HG03039 (cell line): Measurements from ENCODE around the gene ACSF2.
"Not testable (repeated sequence)": the region's sequence is repeated elsewhere in the genome, so short reads cannot be mapped to it uniquely, and the experiment has no call there.

Experiments used
- ATAC-seq: cut with Tn5 transposase; IDR thresholded peaks from one replicate; pipeline ENCODE4 v1.9.1; 2021; ENCODE audit warnings: mild to moderate bottlenecking, moderate library complexity; ENCODE audit not compliant: unreplicated experiment

The ACSF2 gene, protein sequence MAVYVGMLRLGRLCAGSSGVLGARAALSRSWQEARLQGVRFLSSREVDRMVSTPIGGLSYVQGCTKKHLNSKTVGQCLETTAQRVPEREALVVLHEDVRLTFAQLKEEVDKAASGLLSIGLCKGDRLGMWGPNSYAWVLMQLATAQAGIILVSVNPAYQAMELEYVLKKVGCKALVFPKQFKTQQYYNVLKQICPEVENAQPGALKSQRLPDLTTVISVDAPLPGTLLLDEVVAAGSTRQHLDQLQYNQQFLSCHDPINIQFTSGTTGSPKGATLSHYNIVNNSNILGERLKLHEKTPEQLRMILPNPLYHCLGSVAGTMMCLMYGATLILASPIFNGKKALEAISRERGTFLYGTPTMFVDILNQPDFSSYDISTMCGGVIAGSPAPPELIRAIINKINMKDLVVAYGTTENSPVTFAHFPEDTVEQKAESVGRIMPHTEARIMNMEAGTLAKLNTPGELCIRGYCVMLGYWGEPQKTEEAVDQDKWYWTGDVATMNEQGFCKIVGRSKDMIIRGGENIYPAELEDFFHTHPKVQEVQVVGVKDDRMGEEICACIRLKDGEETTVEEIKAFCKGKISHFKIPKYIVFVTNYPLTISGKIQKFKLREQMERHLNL

DNA sequence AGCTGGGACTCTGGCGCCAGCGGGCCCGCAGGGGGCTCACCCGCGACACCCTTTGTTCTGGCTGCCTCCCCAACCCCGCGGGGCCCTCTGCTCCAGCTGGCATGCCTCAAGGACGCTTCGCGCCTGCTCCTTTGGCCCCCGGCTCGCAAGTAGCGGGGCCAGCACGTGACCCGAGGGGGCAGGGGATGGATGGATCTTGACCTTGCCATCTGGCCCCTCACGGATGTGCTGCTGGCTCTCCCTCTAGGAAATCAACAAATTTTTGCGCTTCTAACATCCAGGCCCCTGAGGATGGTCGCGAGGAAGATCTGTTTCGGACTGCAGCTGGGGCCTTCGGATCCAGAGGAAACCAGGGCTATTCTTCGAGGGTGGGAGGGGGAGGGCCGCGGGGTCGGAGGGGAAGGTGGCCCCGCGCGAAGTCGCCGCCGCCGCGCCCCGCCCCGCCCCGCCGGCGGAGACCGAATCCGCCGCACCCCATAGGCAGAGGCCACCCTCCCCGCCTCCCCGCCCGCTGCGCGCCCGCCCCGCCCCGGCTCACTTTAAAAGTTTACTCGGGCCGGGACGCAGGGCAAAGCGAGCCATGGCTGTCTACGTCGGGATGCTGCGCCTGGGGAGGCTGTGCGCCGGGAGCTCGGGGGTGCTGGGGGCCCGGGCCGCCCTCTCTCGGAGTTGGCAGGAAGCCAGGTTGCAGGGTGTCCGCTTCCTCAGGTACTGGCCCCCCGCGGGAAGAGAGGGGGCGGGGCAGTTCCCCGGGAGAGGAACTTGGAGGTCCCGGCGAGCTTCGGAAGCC is at the start of gene ACSF2:
TSS of gene ACSF2 (plus strand) at position 537 of the 790 bp plus-strand sequence. CDS start at position 581, 44 bp downstream.
- no peak for ATAC-seq

DNA sequence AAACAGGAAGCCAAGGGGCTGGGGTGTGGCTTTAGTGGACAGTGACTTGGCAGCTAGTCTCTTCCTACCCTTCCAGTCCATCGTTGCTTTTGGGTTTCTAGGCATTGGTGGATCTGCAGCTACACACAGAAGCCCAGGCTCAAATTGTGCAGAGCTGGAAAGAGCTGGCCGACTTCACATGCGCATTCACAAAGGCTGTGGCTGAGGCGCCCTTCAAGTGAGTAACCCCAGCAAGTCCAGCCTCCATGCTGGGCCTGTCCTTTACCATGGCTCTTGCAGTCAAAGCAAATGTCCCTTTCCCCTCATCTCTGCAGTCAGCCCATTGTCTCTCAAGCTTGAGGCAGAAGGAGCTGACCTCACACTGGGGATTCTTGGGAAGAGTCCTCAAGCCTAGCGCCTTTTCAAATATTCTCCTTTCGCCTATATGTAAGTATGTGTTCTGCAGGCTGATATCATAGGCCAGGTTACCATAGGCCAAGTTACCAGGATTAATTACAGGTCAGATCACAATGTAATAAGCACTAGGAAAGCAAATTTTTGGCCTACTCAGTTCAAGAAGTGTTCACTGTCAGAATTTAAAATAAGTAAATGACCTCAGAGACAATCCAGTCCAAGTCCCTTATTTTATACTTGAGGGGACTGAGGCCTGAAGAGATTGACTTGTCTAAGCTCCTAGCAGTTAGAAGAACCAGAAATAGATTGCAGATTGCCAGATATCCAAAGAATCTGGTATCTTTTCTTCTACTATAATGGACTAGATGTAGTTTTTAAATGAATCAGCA is 46.5 kb upstream of the ACSF2 start:
- ATAC-seq, result no peak

DNA sequence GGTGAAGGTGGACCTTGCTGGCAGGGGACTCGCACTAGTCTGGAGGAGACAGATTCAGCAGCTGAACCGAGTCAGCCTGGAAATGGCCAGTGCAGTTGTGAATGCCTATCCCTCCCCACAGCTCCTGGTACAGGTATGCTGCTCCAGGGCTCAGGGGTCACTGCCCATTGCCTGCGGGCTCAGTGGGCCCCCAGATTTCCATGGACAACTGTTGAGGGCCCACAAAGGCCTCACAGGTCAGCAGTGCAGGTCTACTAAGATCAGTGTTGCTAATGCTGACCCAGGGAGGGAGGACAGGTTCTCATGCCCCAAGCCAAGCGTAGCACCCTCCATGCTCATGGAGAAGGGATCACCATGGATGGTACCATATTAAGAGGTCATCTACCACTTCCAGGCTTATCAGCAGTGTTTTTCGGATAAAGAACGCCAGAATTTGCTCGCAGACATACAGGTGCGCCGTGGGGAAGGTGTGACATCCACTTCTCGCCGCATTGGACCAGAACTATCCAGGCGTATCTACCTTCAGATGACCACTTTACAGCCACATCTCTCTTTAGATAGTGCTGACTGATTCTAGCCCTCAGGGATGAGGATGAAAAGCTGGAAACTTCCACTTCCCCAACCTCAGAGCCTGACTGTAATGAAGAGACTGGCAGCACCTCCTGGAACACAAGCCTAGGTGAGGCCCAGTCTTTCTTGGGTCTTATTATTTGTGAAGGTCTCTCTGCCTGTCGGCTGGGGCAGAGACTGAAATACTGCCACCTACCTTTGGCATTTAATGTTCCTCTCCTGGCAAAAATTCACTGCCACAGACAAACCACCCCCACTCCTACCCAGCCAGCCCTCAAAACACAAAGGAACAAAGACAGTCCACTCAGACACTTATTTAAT is 45.4 kb upstream of the ACSF2 start:
- ATAC-seq, result no peak

DNA sequence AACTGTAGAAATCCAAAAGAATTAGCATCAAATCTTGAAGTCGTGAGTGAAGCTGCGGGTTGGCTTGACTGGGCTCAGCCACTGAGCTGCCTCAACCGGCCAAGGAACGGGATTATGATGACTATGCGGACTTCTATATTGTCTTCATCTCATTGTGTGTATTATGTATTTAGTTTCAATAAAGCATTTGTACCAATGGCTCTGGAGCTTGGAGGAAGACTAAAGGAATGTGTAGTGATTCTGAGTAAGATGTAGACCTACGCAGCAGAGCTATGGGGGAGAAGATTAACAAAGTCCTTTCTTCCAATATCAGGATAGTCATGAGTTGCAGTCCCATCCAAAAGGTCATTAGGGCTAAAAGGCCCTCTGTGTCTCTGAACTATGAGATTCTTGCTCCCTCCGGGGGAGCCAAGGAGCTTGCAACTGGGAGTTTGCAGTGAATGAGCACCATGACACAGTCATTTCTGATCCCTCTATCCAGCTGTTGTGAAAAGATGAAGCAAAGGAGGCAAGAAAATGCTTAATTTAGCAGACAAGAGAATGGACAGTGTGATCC is 44.7 kb upstream of the ACSF2 start:
- ATAC-seq, result no peak

DNA sequence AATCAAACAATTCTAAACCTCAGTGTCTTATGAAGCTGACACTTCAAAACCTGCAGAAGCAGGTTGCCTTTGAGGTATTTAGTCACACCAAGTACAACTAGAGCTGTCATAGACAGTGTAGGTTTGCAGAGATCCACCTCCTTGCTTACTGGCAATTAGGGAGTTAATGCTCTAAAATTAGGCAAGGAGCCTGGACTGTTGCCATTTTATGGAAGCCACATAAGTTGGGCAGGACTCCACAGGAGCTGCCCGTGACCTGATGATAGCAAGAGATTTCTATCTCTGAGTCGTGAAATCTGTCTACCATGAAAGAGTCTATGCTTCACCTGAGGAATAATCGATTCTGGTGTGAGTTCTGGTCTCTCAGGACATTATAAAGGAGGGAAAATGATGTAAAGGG is 44.1 kb upstream of the ACSF2 start:
- ATAC-seq, result no peak

DNA sequence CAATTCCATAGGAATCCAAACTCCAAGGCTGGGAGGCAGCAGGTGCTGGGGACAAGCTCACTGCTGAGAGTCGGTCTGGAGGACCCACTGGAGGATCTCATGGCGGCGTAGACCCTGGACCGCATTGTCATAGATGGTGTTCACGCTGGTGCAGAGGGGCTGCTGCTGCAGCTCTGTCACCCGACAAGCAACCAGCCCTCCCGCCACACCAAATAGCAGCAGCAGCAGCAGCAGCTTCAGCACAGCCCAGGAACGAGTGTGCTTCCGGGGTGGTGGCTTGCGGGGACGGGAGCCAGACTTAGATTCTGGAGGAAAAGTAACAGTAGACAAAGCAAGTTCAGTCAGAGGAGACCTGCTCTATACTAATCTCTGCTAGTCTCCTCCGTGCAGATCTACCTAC is 43.1 kb upstream of the ACSF2 start:
- ATAC-seq, result no peak

DNA sequence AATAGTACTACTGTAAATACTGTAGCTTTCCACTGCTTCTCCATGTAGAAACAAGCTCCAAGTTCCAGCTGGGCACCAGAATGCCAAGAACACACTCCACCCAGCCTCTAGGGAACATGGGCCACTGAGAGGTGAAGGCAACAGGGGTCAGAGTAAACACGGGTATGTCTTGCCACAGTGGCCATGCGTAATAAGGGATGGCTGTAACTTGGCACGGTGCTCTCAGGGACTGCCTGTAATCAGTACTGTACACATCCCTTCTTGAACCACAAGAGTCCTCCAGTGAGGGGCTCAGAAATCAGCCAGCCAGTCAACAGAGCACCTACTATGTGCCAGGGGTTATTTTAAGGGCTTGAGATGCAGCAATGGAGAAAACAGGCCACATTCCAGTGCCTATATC is 39.5 kb upstream of the ACSF2 start:
- no peak for ATAC-seq

DNA sequence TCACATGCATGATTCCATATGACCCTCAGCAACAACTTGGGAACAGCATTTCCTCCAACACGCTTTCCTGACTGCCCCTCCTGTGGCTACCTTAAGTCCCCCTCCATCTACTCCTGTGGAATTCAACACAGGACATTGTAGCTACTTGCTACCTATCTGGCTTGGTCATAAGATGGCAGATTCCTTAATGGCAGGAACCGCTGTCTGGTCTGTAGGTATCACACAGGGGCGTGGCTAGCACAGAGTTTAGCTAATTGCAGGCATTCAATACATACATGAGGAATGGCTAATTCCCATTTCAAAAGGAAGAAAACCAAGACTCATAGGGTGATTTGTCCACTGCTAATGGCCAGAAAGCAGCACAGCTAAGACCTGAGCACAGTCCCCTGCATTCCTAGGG is 37.3 kb upstream of the ACSF2 start:
- no peak for ATAC-seq

DNA sequence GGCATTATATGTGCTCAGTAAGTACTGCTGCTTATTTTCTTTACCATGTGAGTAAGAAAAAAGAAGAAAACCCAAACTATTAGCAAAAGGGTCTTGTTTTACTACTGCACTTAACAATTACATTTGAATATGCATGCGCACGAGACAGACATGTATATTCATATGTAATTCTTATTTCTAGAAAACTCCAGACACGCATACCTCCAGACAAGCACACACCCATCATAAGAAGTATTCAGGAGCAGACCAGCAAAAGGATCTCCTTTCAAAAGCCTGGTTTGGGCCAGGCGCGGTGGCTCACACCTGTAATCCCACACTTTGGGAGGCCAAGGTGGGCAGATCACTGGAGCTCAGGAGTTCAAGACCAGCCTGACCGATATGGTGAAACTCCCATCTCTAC is 36.5 kb upstream of the ACSF2 start:
- ATAC-seq, result no peak

DNA sequence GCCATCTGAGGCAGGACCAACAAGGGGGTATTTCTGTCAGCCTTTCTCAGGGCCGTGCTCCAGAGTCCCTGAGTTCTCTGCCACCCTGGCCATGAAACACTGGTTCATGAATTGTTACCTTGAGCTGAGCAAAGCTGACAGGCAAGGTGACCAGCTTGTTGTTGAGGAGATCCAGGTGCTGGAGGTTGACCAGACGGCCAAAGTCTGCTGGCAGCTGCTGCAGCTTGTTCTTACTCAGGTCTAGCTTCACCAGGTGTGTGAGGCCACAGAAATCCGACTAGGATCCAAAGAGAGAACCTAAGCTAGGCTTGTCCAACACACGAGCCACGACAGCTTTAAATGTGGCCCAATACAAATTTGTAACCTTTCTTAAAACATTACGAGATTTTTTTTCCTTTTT is 33.4 kb upstream of the ACSF2 start:
- no peak for ATAC-seq

DNA sequence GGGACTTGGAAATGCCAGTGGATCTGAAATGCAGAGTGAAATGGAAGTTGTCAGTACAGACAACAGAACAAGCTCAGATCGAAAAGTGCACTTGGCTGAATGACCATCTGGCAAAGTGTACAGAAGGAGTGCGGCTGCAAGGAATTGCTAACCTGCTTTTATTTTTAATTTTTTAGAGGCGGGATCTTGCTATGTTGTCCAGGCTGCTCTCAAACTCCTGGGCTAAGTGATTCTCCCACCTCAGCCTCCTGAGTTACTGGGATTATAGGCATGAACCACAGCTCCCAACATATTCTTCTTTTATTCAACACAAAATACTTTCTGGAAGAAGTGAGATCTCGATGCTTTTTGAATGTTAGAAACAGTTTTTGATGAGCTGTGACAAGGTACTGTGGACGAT is 32.3 kb upstream of the ACSF2 start:
- no peak for ATAC-seq

DNA sequence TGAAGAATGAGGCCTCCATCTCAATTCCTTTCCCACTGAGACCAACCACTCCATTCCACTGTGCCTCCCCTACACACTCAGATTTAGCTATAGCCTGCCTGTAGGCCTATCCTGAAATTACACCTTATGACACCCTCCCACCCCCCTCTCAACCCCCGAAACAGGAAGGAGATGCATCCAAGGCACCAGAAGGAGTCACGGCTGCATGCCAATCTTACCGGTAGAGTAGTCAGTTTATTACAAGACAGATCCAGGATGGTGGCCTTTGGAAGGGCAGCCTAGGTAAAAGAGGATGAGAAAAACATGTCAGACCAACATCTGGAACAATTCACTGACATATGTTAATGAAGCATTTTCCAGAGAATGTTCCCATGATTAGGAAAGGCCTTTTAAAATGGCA is 31.3 kb upstream of the ACSF2 start:
- no peak for ATAC-seq

DNA sequence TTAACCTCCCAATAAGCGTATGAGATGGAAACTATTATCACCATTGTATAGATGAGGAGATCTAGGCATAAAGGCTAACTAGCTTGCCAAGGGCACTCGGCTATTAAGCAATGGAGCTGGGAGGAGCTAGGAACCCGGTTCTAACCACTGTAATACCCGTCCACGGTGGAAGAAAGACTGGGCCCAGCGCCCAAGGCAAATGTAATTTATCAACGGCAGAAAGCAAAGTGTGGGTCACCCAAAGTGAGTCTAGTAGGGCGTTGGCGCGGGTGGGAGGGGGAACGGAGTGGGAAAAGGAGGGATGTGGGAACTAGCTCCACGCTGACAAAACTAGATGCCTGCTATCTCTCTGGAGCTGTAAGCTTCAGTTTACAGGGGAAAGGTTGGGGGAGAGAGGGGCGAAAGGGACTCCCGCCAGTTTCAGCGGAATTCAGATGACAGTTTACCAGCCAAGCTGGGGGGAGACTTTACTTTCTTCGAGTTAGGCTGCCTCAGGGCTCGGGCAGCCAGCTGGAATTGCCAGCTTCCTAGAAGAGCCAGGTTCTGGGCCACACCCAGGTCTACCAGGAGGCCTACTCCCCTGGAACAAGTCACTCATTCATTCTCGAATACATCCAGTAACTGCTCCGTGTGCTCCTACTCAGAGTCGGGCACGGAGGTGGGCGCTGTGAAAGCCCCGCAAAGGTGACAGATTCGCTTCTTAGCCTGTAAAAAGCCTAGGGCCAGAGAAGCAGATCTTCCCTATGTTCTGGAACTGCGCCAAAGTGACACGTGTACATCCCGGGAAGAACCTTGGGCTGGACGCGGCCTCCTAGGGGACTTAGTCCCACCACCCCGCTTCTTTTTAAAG is 29.5 kb upstream of the ACSF2 start:
- ATAC-seq, result no peak

DNA sequence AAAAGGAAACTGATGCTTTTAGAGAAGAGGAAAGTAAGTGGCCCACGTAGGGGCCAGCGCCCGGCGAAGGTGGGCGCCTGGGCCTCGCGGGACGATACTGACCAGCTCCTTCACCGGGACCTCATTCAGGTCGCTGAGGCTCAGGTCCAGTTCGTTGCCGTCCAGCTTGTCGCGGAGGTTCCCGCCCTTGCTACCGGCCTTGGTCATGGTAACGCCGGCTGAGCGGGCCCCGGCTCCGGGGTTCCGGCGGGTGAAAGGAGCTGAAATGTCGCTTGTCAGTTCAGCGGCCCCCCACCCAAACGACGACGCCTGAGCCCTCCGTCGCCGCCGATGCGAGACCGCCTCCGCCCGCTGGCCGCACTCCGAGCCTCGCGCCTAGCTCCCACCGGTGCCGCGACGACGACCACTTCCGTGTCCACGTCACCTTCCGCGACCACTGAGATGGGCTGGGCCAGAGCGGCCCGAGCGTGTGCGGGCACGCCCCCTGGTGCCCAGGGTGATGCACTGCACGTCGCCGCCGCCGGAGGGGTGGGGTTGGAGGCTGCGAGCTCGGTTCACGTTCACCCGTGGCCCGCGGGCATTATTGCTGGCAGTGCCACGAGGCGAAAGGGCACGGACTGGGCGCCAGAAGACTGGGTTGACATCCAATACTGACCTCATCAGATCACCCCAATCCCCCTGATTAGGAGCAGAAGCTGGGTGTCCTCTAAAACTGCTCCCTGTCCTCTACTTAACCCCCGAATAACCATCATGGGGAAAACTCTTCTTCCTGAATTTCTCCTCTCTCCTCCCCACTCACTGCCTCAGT is 28.7 kb upstream of the ACSF2 start, which contains the start of gene LRRC59:
TSS of gene LRRC59 (minus strand) at position 413 of the 808 bp plus-strand sequence. CDS start at position 207, 206 bp downstream.
- peak; percentile 94 for ATAC-seq

DNA sequence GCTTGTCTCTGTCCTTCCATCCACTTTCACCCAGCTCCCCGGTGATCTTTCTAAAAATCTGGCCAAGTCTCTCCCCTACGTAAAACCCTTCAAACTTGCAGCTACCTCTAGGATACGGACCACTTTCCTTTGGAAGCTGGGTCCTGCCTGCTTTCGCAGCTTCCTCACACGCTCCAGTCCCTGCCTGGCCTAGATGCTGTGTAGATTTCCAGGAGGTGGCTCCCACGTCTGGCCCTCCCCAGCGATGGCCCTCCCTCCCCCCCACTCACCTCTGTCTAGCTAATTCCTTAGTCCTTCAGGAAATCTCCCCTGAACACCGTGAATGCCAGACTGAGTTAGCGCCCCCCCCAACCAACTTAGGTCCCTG is 28.1 kb upstream of the ACSF2 start:
- ATAC-seq, result no peak

DNA sequence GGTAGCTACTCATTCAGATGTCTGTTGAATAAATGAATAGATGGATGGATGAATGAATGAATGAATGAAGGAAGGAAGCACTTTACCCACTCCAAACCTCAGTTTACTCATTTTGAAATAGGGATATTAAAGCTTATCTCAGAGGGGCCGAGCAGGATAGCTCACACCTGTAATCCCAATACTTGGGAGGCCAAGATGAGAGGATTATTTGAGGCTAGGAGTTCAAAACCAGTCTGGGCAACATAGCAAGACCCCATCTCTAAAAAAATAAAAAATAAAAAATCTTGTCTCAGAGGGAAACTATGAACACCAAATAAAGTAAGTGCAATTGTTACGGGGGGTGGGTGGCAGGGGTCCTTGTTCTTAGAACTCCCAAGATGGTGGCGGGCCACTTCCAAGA is 27.3 kb upstream of the ACSF2 start:
- not testable (repeated sequence) for ATAC-seq

DNA sequence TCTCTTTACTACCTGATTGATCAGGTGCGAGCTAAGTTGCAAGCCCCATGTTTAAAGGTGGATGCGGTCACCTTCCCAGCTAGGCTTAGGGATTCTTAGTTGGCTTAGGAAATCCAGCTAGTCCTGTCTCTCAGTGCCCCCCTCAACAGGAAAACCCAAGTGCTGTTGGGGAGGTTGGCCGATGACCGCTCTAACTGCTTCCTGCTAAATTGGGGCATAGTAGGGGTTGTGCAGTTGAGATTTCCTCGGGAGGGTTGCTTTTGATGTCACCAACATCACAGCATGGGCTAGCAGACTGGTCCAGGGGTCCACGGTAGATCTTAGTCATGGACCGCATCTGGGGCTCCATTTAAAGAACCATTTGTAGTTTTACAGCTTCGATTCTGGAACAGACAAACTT is 26.4 kb upstream of the ACSF2 start:
- not testable (repeated sequence) for ATAC-seq

DNA sequence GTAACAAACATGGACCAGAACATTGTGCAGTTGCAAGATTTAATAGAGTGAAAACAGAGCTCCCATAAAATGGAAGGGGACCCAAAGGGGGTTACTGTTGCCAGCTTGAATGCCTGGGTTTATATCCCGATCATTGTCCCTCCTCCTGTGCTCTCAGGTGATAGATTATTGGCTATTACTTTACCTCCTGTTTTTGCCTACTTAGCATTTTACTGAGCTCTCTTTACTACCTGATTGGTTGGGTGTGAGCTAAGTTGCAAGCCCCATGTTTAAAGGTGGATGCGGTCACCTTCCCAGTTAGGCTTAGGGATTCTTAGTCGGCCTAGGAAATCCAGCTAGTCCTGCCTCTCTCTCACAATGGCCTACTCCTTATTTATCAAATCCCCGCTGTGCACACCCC is 20.7 kb upstream of the ACSF2 start:
- ATAC-seq, result not testable (repeated sequence)
